Epithelial cell of proximal tubule (primary cell): ENCODE data around the gene USP16. TPM values are rescaled to one million over a fixed set of nuclear protein-coding genes. Genes with fewer than 3 reads are reported as not detected.
A peak's percentile ranks its signal among the peaks of the same experiment; 100 is the strongest.
"Not testable (repeated sequence)": the region's sequence is repeated elsewhere in the genome, so short reads cannot be mapped to it uniquely, and the experiment has no call there.

Source experiments
- DNase-seq: peaks from one replicate; pipeline ENCODE4 v3.0.0-alpha.2; 2011; ENCODE audit warnings: low read depth
- H3K4me3 ChIP-seq: 2 replicates; pipeline ENCODE4 v1.5.1; 2011; ENCODE audit warnings: low read depth, mild to moderate bottlenecking, low read length
- total RNA-seq: library from RNA; depleted of rRNA; stranded (reverse); fragments of >200 nt; gene quantifications from 2 replicates; pipeline ENCODE4 v1.2.3, GENCODE V29; 2015
- TF ChIP-seq, protein P1 (sequence below): conservative IDR thresholded peaks from 2 replicates; pipeline ENCODE4 v1.5.1; 2012; ENCODE audit warnings: low read depth, mild to moderate bottlenecking, low read length

USP16 gene
- total RNA-seq, 1 donor from 2014 or later: 20.7 TPM

GRCh38 chr21:28992526-28993292 lies 31.8 kb upstream of the USP16 start, which contains the start of gene LTN1:
Gene LTN1, minus strand, starts transcription at chr21:28992877. Its CDS starts 72 bp downstream, at chr21:28992805.
- TF ChIP-seq, protein P1, sequence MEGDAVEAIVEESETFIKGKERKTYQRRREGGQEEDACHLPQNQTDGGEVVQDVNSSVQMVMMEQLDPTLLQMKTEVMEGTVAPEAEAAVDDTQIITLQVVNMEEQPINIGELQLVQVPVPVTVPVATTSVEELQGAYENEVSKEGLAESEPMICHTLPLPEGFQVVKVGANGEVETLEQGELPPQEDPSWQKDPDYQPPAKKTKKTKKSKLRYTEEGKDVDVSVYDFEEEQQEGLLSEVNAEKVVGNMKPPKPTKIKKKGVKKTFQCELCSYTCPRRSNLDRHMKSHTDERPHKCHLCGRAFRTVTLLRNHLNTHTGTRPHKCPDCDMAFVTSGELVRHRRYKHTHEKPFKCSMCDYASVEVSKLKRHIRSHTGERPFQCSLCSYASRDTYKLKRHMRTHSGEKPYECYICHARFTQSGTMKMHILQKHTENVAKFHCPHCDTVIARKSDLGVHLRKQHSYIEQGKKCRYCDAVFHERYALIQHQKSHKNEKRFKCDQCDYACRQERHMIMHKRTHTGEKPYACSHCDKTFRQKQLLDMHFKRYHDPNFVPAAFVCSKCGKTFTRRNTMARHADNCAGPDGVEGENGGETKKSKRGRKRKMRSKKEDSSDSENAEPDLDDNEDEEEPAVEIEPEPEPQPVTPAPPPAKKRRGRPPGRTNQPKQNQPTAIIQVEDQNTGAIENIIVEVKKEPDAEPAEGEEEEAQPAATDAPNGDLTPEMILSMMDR: no peak
- DNase-seq: peak; percentile 89
- peak within 1 kb of the TSS; percentile 91 for H3K4me3 ChIP-seq

- TF ChIP-seq, protein P1: no peak
- DNase-seq: no peak
- peak overlapping the region; percentile 91 for H3K4me3 ChIP-seq
Observed at GRCh38 chr21:28993293-28993629, 31.2 kb upstream of the USP16 start.

DNA sequence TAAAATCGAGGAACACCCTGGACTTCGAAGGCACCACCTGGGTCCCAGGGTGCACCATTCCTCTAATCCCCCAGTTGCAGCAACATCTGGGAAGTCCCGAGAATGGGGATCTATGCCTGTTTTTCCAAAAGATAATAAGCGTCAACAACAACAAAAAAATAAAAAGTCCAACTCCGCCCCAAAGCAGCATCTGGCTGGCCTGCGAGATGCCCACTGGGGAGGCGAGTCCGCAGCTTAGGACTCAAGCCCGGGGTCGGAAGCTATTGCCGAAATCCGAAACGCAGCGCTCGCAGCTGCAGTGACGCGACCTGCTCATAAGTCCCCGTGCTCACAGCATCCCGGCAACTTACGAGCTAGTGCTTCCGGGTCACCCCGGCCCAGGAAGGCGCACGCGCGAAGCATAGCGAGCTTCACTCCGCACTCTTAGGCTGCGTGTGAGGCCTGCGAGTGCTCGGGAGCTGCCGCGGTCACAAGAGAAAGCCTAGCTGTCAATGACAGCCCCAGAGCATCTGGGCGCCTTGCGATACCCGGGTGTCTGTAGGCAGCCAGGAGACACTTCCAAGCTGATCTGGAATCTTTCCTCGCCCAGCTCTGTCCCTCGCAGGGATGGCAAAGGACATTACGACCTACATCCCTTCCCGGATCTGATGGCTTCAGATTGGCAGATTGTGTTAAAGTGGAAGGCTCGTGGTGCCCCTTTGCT lies 21.9 kb upstream of the USP16 start:
- TF ChIP-seq, protein P1: no peak
- H3K4me3 ChIP-seq: peak overlapping the region; percentile 76
- no peak for DNase-seq

- DNase-seq: no peak
- TF ChIP-seq, protein P1: no peak
- no peak overlapping the region for H3K4me3 ChIP-seq
Observed at GRCh38 chr21:29005696-29006095, 18.8 kb upstream of the USP16 start.

- H3K4me3 ChIP-seq: no peak overlapping the region
- TF ChIP-seq, protein P1: no peak
- no peak for DNase-seq
Observed at GRCh38 chr21:29007135-29007534, 17.3 kb upstream of the USP16 start.

DNA sequence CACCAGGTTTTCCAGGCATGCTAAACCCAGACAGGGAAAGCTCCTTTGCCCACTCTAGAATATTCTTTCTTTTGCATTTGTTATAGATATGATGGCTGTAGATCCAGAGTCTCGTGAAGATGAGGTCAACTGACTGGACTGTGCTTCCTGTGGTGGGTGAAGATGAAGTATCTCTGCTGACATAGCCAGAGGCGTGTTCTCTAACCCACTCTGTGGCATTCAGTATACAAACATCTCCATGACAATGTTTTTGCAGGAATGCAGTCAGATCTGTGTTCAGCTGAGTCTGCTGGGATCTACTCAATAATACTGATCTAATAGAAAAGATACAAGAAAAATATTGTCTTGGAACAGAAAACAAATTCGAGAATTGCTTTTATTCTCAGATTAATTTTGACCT lies 16.7 kb upstream of the USP16 start:
- H3K4me3 ChIP-seq: no peak overlapping the region
- TF ChIP-seq, protein P1: no peak
- no peak for DNase-seq

GRCh38 chr21:29008367-29008766 lies 16.1 kb upstream of the USP16 start:
- DNase-seq: no peak
- no peak overlapping the region for H3K4me3 ChIP-seq
- TF ChIP-seq, protein P1: no peak

GRCh38 chr21:29011236-29011635 lies 13.2 kb upstream of the USP16 start:
- H3K4me3 ChIP-seq: not testable (repeated sequence)

More at GRCh38 chr21:29011236-29011635, 13.2 kb upstream of the USP16 start:
- not testable (repeated sequence) for DNase-seq
